HG02571 (cell line): ENCODE data around the gene FBXL19.
"Not testable (repeated sequence)": the region's sequence is repeated elsewhere in the genome, so short reads cannot be mapped to it uniquely, and the experiment has no call there.

ENCODE experiments used
- ATAC-seq: cut with Tn5 transposase; IDR thresholded peaks from one replicate; pipeline ENCODE4 v1.9.1; 2021; ENCODE audit warnings: mild to moderate bottlenecking, moderate library complexity; ENCODE audit not compliant: unreplicated experiment

FBXL19 gene

DNA sequence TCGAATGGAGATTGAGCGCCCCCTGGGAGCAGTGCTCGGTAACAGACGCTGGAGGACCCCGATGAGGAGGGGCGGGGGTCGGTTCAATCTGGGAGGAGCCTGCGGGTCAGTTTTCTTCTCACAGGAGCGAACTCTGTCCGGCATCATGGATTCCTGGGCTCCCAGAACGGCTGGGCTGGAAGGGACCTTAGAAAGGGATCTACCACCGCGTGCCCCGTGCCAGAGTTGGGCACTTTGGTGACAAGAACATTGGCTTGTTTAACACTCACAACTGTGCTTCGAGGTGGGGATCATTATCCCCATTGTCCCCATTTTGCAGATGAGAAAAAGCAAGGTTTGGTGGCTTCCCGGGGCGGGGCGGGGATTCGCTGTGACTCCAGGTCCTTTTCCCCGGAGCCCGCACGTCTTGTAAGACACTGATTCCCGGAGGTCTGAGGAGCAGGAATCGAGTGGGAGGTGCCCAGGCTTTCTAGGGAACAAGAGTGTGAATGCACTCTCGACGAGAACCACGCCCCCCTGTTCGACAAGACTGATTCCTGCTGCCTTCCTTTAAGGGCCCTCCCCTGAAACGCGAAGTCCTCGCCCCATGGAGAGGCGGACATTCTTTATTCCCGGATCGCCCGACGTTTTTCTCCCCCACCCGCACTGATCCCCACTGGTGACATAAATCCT, 1.5 kb upstream of the FBXL19 start:
- ATAC-seq: no peak

DNA sequence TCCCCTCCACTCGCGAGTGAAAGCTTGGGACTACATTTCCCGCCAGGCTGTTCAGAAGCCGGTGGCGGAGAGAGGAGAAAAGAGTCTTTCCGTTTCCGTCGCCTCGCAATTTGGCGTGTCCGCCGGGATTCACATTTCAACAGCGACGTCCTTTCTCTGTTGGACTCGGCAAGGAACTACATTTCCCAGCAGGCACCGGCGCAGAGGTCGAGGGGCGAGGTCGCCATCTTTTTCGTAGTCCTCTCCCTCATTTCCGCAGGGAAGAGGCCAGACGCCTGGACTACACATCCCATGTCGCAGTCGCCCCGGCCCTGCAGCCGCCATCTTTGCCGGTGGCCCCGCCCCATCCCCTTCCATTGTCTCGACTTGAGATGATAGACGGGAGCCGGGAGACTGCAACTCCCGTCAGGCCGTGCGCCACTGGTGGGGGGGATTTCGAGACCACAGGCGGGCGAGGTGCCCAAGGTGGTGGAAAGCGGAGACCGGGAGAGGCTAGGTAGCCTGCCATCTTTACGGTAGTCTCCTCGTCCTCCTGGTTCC, 882 bp upstream of the FBXL19 start:
- peak; percentile 73 for ATAC-seq

DNA sequence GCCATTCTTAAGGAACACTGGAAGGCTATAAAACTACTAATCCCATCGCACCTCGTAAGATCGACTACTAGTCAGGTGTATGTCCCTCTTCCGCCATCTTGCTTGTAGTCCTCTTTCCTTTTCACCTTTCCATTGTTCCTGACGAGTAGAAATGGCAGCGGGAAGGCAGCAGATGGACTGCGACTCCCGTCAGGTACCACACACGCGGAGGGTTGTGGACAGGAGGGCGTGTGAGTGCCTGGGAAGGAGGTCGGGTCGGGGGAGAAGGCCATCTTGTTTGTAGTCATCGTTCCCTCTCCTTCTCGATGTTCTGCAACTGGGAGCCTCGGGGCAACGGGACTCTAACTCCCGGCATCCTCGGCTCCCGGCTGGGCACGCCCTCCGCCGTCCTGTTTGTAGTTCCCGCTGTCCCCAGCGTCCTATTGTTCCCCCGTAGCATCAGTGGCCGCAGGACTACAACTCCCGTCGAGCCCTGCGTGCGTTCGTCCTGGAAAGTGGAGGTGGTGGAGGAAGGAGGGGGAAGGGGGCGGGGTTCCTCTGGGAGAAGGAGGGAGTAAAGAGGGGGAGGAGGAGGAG, 324 bp upstream of the FBXL19 start:
- peak; percentile 58 for ATAC-seq

DNA sequence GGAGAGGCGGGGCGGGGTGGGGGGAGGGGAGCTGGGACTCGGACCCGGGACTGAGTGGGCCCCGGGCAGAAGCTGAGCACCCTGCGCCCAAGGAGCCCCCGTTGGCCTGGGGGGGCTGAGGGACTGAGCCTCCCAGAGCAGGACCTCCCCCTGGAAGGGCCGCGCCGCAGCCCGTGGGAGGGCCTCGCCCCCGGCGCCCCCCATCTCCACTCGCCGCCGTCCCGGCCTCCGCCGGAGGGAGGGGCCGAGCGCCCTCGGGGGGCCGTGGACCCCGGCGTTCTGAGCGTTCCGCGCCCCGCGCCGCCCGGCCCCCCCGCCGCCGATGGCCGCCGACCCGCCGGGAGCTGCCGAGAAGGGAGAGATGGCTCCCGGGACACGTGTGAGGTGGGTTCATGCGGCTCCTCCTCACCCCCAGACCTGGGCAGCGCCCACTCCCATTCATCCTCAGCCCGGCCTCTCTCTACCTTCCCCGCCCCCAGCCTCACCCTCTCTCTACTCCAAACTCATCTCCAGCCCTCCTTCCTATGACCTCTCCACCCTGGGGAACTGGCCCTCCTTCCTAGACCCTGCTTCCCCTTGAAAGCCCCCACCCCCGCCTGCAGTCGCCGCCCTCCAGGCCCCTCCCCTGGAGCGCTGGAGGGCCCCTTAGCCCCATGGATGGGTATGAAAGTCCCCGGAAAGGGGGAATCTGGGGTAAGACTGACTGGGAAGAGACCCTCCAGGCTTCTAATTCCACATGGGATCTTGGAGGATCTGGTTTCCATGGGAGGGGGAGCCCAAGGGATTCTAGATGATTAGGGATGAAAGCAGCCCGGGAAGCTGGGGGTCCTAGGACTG, 922 bp downstream of the FBXL19 start:
- no peak for ATAC-seq

DNA sequence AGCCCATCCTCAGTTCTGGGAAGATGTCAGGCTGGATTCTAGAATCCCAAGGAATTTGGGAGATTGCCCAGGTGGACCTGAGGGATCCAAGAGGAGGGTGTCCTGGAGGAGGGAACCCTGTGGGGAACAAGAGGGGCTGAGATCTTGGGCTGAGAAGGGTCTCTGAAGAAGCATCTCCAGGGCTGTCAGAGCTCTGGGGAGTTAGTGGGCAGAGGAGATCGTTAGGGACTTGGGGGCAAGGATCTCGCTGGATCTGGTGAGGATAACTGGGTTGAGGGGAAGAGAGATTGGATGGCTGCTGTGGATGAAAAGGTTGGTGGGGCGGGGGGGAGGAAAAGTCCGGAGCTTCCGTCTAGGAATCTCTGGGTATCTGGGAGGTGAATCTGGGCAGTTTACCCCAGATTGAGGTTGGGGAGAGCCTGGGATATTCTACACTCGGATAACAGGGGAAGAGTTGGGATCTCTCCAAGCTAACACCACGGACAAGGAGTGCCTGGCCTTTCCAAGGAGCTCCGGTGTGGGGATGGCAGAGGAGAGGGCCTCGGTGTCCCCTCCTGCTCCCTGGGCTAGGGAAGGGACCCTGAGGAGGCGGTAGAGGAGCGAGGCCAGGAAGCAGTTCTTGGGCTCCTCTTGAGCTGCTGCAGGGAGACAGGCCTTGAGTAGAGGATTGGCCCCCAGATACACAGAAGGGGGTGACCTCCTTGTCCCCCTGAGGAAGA, 1.7 kb downstream of the FBXL19 start:
- no peak for ATAC-seq

DNA sequence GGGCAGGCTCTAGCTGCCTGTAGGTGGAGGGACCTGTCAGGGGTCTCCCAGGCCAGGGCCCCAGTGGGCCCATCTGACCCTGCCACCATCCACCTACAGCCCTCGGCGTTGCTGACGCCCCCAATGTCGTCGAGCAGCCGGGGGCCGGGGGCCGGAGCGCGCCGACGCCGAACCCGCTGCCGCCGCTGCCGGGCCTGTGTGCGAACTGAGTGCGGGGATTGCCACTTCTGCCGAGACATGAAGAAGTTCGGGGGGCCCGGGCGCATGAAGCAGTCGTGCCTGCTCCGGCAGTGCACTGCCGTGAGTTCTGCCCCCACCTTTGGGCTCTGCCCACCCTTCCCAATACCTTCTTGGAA, 2.2 kb downstream of the FBXL19 start:
- no peak for ATAC-seq

DNA sequence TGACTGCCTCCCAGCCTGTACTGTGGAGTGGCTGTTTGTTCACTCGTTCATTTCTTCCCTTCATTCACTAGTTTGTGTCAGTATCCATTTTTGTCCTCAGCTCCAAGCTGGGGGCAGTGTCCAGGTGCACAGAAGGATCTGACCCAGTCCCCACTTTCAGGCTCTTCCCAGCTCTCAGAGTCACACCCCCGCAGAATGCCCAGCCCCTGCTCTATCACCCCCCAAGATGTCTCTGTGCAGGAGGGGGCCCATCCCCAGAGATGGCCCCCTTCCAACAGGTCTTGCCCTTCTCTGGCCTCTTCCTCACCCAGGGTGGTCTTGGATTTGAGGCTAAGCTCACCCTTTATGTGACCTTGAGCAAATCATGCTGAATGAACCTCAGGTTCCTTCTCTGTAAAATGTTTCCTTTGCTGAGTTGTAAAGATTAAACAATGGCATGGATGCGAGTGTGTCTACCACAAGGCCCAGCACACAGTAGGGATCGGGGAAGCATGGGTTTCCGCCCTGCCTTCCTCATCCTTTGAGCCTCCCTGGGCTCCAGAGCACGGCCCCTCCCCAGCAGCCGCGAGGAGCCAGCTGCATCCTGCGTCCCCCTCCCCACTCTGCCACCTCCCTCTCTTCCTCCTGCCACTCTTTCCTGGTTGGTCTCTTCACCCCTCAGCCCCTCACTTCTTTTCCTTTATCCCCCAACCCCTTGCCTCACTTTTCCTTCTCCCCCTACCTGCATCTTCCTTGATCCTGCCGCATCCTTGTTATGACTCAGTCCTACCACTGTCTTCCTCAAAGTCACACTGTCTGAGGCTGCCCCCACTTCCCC, 2.8 kb downstream of the FBXL19 start:
- ATAC-seq: no peak

DNA sequence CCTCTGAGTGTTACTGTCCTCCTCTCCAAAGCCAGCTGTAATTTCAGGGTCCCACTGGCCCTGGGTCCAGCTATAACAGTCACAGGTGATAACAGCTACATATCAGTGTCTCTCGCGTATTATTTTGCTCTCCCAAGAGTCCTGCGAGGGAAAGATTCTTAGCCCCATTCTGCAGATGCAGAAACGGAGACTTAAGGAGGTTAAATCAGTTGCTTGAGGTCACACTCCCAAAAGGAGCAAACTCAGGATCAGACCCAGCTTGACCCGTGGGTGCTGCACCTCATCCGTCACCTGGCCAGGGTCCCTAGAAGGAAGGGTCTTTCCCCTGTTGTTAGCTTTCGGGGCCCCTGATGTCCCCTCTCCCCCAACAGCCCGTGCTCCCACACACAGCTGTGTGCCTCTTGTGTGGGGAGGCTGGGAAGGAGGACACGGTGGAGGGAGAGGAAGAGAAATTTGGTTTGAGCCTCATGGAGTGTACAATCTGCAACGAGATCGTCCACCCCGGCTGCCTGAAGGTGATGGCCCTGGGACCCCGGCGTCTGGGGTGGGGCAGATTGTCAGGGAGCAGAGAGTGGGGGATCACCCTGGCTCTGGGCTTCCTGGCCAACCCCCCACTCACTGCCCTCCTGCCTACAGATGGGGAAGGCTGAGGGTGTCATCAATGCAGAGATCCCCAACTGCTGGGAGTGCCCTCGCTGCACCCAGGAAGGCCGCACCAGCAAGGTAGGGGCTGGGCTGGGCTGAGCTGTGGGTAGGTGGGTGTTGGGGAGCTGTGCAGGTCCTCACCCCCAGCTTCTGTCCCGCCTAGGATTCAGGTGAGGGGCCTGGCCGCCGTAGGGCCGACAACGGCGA, 3.8 kb downstream of the FBXL19 start:
- no peak for ATAC-seq

DNA sequence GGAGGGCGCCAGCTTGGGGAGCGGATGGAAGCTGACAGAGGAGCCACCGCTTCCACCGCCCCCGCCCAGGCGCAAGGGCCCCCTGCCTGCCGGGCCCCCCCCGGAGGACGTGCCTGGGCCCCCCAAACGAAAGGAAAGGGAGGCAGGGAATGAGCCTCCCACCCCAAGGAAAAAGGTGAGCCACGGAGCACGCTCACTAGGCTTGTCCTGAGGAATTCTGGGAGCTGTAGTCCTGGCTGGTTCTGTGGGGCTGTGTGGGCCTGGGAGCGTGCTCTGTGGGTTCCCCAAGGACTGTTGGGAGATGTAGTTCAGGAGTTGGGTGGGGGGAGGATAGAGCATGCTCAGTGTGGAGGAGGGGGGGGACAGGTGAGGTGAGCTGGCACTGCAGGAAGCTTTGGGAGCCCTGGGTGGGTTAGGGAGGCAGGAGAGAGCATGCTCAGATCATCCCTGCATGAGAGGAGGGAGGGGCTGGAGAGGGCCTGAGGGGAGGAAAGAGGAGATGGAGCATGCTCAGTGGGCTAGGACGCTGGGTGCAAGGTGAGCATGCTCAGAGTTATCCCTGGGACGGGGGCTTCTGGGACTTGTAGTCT, 4.5 kb downstream of the FBXL19 start:
- no peak for ATAC-seq

DNA sequence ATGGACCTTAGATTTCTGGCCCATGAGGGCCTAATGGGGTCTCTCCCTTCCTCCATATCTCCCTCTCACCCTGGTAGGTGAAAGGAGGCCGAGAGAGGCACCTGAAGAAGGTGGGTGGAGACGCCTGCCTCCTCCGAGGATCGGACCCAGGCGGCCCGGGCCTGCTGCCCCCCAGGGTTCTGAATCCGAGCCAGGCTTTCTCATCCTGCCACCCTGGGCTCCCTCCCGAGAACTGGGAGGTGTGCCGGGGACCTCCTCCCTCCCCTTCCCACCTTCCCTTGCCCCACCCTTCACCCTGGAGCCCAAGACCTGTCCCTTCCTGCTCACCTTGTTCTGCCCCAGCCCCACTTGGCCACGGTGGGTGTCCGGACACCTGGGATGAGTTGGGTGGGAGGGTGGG, 5.0 kb downstream of the FBXL19 start:
- ATAC-seq: no peak

DNA sequence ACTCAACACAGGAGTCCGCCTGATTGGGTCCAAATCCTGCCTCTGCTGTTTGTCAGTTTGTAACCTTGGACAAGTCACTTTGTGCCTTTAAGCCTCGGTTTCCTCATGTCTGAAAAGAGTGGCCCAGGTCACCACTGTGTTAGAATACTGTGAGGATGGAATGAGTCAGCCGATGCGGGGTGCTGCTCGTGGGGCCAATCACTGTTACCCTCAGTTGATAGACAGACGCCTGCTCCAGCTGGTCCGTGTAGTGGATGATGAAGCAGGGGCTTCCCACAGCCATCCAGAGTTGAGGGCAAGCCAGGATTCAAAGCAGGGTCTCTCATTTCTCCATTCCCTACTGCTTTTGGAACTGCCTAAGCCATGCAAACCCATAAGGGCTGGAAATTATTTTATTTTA, 5.8 kb downstream of the FBXL19 start:
- no peak for ATAC-seq

DNA sequence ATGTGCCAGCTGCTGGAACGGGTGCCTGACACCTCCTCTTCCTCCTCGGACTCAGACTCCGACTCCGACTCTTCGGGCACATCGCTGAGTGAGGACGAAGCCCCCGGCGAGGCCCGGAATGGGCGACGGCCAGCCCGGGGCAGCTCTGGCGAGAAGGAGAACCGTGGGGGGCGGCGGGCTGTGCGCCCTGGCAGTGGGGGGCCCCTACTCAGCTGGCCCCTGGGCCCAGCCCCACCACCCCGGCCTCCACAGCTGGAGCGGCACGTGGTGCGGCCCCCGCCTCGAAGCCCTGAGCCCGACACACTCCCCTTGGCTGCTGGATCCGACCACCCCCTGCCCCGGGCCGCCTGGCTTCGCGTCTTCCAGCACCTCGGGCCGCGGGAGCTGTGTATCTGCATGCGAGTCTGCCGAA, 6.8 kb downstream of the FBXL19 start:
- no peak for ATAC-seq

DNA sequence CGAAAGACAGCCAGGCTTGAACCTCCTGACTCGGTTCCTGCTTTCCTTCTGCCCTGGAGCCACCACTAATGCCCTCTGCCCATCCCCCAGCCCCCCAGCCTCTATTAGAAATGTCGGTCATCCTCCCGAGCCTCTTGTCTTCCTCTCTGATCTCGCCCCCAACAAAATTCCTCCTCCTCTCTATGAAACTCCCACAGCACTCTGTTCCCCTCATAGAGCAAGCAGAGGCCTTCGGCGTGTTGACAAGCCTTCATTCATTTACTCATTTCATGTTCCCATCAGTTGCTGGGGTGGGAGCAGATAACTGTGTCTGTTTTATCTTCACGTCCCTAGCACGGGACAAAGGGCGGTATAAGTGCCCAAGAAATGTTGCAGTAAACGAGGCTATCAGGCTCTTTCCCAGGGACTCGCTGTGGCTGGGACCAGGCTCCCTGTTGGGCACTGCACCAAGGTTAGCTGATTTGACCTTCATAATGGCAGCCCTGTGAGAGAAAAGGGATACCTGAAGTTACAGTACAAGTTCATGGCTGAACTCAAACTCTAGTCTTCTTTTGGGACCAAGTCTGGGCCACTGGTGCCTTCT, 7.8 kb downstream of the FBXL19 start:
- ATAC-seq: no peak

DNA sequence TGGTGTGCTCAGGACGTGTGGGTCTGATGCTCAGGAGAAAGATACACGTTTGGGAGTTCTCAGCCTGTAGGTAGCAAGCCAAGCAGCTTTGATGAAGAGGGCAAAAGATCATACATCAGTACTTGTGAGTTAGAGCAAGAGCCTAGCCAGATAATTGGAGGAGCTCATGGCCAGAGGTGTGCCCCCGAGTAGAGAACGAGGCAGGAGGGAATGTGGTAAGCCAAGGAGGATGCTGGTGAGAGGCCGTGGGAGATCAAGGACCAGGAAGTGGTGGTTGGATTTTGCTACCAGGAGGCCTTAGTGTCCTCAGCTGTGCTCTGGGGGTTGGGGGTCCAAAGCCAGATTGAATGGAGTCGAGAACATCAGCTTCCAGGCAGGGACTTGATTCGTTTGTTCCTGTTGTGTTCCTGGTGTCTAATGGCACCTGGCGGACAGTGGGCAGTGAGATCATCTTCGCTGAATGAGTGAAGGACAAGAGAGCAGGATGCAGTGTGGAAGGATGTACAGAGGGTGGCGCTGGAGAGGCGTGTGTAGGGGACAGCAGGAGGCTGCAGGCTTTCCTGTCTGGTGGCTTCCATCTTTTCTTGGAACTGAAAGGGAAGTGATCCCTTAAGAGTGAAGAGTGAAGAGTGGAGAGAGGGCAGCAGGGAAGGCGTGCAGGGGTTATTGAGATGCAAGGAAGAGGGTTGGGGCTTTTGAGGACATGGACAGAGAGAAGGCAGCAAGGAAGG, 11.6 kb downstream of the FBXL19 start:
- ATAC-seq: no peak

DNA sequence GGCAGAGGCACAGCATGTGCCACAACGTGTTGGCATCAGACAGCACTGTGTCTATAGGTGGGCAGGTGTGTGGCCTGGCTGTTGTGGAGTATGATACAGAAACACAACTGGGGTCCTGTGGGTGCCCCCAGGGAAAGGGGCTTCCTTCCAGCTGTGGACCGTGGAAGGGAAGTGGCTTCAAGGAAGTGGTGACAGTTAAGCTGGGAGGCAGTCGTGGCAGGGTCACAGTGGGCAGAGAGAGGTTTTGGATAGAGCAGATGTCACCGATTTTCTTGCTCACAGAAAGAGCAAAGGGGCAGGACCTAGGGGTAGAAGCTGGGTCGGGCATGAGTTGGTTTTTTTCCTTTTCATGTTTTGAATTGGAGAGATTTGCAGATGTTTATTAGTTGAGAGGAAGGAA, 14.3 kb downstream of the FBXL19 start:
- no peak for ATAC-seq

DNA sequence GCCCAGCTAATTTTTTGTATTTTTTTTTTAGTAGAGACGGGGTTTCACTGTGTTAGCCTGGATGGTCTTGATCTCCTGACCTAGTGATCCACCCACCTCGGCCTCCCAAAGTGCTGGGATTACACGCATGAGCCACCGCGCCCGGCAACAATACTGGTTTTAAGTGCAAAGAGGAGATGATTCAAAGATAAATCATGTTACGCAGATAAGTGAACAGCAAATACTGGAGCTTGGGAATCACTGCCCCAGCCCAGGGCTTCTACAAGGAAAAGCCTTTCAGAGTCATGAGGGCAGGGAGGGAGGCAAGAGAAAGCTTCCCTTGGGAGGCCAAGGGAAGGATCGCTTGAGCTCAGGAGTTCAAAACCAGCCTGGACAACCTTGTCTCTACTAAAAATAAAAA, 16.2 kb downstream of the FBXL19 start:
- not testable (repeated sequence) for ATAC-seq

DNA sequence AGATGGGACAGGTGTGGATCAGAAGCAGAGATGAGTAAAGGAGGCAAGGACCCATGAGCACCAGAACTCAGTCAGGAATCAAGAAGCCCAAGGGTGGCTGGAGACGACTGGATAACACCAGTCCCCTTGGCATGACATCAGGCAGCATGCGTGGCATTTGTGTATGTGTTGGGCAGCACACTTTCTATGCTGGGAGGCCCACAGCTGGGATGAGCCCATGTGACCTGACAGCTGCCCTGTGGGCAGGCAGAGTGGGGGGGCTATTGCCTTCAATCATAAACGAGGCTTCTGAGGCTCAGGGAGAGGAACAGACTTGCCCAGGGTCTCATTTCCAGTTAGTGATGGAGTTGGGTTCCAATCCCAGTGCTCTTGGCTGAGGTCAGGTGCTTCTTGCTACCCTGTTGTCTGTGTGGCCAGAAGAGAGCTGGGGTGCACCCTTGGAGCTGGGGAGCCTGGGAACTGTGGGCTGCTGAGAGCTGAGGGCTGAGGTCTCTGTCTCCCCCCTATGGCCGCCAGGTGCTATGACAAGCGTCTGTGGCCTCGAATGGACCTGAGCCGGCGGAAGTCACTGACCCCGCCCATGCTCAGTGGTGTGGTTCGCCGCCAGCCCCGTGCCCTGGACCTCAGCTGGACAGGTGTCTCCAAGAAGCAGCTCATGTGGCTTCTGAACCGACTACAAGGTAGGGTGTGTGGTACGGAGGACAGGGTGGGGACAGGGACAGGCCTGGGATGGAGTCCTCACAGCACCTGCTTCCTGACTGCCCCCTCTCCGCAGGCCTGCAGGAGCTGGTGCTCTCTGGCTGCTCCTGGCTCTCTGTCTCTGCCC, 18.4 kb downstream of the FBXL19 start:
- peak; percentile 75 for ATAC-seq
